Measurements from ENCODE around the gene FABP3.

FABP3 gene

GRCh38 chr1:31373897-31374486 lies 1.1 kb upstream of the FABP3 start:
- FAIRE-seq = no peak
- no peak for TF ChIP-seq POLR2A (IDR thresholded peaks at IDR 0.05; ENCODE audit: low read depth, low read length)
- no peak for DNase-seq (ENCODE audit: insufficient read length, low spot score)

GRCh38 chr1:31372751-31373055 lies 173 bp downstream of the FABP3 start:
- no peak for TF ChIP-seq POLR2A (IDR thresholded peaks at IDR 0.05; ENCODE audit: low read depth, low read length)
- FAIRE-seq = no peak
- no peak for DNase-seq (ENCODE audit: insufficient read length, low spot score)

DNA sequence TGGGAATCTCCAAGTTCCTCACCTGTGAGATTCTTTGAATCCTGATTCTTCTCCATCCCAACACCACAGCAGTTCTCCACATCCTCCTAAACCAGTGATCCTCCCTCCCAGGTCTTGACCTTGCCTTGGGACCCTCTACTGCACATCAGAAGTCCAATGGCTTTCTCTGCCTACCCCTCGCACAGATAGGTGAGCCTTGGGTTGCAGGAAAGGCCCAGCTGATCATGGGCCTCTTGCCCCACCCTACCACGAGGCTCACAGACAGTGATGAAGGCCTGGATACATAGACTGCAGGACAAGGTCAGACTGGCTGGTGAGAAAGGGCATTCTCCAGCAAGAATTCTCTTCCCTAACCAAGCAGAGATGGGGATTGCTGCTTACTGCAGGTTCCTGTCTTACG lies 825 bp downstream of the FABP3 start:
- TF ChIP-seq POLR2A (IDR thresholded peaks at IDR 0.05; ENCODE audit: low read depth, low read length) = no peak
- DNase-seq (ENCODE audit: insufficient read length, low spot score) (no peak), FAIRE-seq (no peak)

GRCh38 chr1:31371121-31371959 lies 1.5 kb downstream of the FABP3 start:
- DNase-seq (ENCODE audit: insufficient read length, low spot score) = no peak

GRCh38 chr1:31370565-31370964 lies 2.3 kb downstream of the FABP3 start:
- DNase-seq (ENCODE audit: insufficient read length, low spot score) = no peak
- no peak for TF ChIP-seq POLR2A (IDR thresholded peaks at IDR 0.05; ENCODE audit: low read depth, low read length)
- no peak for FAIRE-seq

More at GRCh38 chr1:31371121-31371959, 1.5 kb downstream of the FABP3 start:
- FAIRE-seq = no peak
- TF ChIP-seq POLR2A (IDR thresholded peaks at IDR 0.05; ENCODE audit: low read depth, low read length) = no peak

- FAIRE-seq (no peak), DNase-seq (ENCODE audit: insufficient read length, low spot score) (no peak)
- TF ChIP-seq POLR2A (IDR thresholded peaks at IDR 0.05; ENCODE audit: low read depth, low read length) = no peak
Observed at GRCh38 chr1:31370021-31370420, 2.9 kb downstream of the FABP3 start.

DNA sequence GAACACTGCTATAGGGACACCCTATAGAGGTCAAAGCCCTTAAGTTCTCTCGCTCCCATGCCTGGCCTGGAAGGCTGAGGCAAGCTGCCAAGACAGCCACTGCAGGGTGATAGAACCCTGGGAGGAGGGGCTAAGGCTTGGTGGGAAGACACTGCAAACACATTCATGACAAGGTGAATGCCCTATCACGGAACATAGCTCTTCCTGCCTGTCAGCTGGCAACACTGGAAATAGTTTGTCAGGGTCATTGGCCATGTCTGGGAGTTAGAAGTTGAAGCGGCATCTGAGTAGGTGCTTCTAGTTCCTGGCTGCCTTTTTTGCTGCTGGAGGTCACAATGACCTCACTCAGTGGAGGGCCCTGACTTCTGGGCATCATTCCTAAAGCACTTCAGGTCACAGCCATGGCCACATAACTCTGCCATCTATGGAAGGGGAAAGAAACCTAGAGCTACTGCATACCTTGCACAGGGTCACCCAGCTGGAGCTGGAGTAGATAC lies 4.2 kb downstream of the FABP3 start:
- DNase-seq (ENCODE audit: insufficient read length, low spot score) = no peak
- FAIRE-seq = no peak

GRCh38 chr1:31366796-31367195 lies 6.1 kb downstream of the FABP3 start:
- DNase-seq (ENCODE audit: insufficient read length, low spot score) (no peak), FAIRE-seq (no peak)
- TF ChIP-seq POLR2A (IDR thresholded peaks at IDR 0.05; ENCODE audit: low read depth, low read length) = no peak

More for the DNA sequence above, 4.2 kb downstream of the FABP3 start:
- no peak for TF ChIP-seq POLR2A (IDR thresholded peaks at IDR 0.05; ENCODE audit: low read depth, low read length)

- no peak for TF ChIP-seq POLR2A (IDR thresholded peaks at IDR 0.05; ENCODE audit: low read depth, low read length)
- FAIRE-seq (no peak), DNase-seq (ENCODE audit: insufficient read length, low spot score) (no peak)
Observed at GRCh38 chr1:31364561-31365250, 8.2 kb downstream of the FABP3 start.

GRCh38 chr1:31362032-31362431 lies 10.8 kb downstream of the FABP3 start:
- TF ChIP-seq POLR2A (IDR thresholded peaks at IDR 0.05; ENCODE audit: low read depth, low read length) = no peak
- no peak for FAIRE-seq
- no peak for DNase-seq (ENCODE audit: insufficient read length, low spot score)

- FAIRE-seq = no peak
- DNase-seq (ENCODE audit: insufficient read length, low spot score) = no peak
Observed at GRCh38 chr1:31361607-31362006, 11.3 kb downstream of the FABP3 start.

GRCh38 chr1:31356427-31356826 lies 16.4 kb downstream of the FABP3 start:
- no peak for TF ChIP-seq POLR2A (IDR thresholded peaks at IDR 0.05; ENCODE audit: low read depth, low read length)
- FAIRE-seq = no peak
- DNase-seq (ENCODE audit: insufficient read length, low spot score) = no peak

More at GRCh38 chr1:31361607-31362006, 11.3 kb downstream of the FABP3 start:
- TF ChIP-seq POLR2A (IDR thresholded peaks at IDR 0.05; ENCODE audit: low read depth, low read length) = no peak

DNA sequence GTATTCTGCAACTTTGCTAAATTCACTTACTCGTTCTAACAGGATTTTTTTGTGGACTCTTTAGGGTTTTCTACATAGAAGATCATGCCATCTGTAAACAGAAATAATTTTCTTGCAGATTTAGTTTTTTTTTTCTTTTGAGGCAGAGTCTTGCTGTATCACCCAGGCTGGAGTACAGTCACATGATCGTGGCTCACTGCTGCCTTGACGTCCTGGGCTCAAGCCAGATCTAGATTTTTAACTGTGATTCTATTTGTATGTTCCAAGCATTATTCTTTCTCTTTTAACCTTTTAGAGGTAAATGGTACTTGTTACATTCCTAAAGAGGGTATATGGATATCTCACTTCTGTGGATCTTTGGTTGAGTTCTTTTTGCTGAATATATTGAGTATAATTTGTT lies 18.6 kb downstream of the FABP3 start:
- no peak for TF ChIP-seq POLR2A (IDR thresholded peaks at IDR 0.05; ENCODE audit: low read depth, low read length)
- no peak for DNase-seq (ENCODE audit: insufficient read length, low spot score)
- FAIRE-seq = no peak

- no peak for TF ChIP-seq POLR2A (IDR thresholded peaks at IDR 0.05; ENCODE audit: low read depth, low read length)
- DNase-seq (ENCODE audit: insufficient read length, low spot score) (no peak), FAIRE-seq (no peak)
Observed at GRCh38 chr1:31348449-31348848, 24.4 kb downstream of the FABP3 start.
